ENCODE measurements around the gene VSTM2B.

The VSTM2B gene

GRCh38 chr19:29546583-29547190, 20.9 kb downstream of the VSTM2B start:
- no peak for TF ChIP-seq FOXP2 (optimal IDR thresholded peaks at IDR 0.05; ENCODE audit: borderline replicate concordance, extremely low read depth, extremely low read length, insufficient read depth)
- TF ChIP-seq POLR2AphosphoS5 (IDR thresholded peaks at IDR 0.05; ENCODE audit: low read depth, low read length) = no peak
- TF ChIP-seq REST (IDR thresholded peaks at IDR 0.05; ENCODE audit: insufficient read depth in 1 of 2, low read depth in 2 of 2, low read length in 2 of 2) = no peak
- no peak for TF ChIP-seq TAF1 (IDR thresholded peaks at IDR 0.05; ENCODE audit: borderline replicate concordance, insufficient read depth, low read length)
- TF ChIP-seq SIN3A (IDR thresholded peaks at IDR 0.05; ENCODE audit: borderline replicate concordance, insufficient read depth, low read length) = no peak

GRCh38 chr19:29547361-29547960, 21.7 kb downstream of the VSTM2B start:
- TF ChIP-seq FOXP2 (optimal IDR thresholded peaks at IDR 0.05; ENCODE audit: borderline replicate concordance, extremely low read depth, extremely low read length, insufficient read depth) = no peak

GRCh38 chr19:29547981-29548380, 22.2 kb downstream of the VSTM2B start:
- TF ChIP-seq POLR2AphosphoS5 (IDR thresholded peaks at IDR 0.05; ENCODE audit: low read depth, low read length) = no peak
- TF ChIP-seq SIN3A (IDR thresholded peaks at IDR 0.05; ENCODE audit: borderline replicate concordance, insufficient read depth, low read length) = no peak
- TF ChIP-seq FOXP2 (optimal IDR thresholded peaks at IDR 0.05; ENCODE audit: borderline replicate concordance, extremely low read depth, extremely low read length, insufficient read depth) = no peak
- TF ChIP-seq REST (IDR thresholded peaks at IDR 0.05; ENCODE audit: insufficient read depth in 1 of 2, low read depth in 2 of 2, low read length in 2 of 2) = no peak
- no peak for TF ChIP-seq TAF1 (IDR thresholded peaks at IDR 0.05; ENCODE audit: borderline replicate concordance, insufficient read depth, low read length)

GRCh38 chr19:29548483-29549085, 22.8 kb downstream of the VSTM2B start:
- TF ChIP-seq POLR2AphosphoS5 (IDR thresholded peaks at IDR 0.05; ENCODE audit: low read depth, low read length) = no peak
- TF ChIP-seq REST (IDR thresholded peaks at IDR 0.05; ENCODE audit: insufficient read depth in 1 of 2, low read depth in 2 of 2, low read length in 2 of 2) = no peak
- TF ChIP-seq SIN3A (IDR thresholded peaks at IDR 0.05; ENCODE audit: borderline replicate concordance, insufficient read depth, low read length) = no peak
- TF ChIP-seq FOXP2 (optimal IDR thresholded peaks at IDR 0.05; ENCODE audit: borderline replicate concordance, extremely low read depth, extremely low read length, insufficient read depth) = no peak
- no peak for TF ChIP-seq TAF1 (IDR thresholded peaks at IDR 0.05; ENCODE audit: borderline replicate concordance, insufficient read depth, low read length)

GRCh38 chr19:29549105-29550070, 23.6 kb downstream of the VSTM2B start:
- TF ChIP-seq SIN3A (IDR thresholded peaks at IDR 0.05; ENCODE audit: borderline replicate concordance, insufficient read depth, low read length) (no peak), FOXP2 (optimal IDR thresholded peaks at IDR 0.05; ENCODE audit: borderline replicate concordance, extremely low read depth, extremely low read length, insufficient read depth) (no peak), TAF1 (IDR thresholded peaks at IDR 0.05; ENCODE audit: borderline replicate concordance, insufficient read depth, low read length) (no peak), POLR2AphosphoS5 (IDR thresholded peaks at IDR 0.05; ENCODE audit: low read depth, low read length) (no peak), REST (IDR thresholded peaks at IDR 0.05; ENCODE audit: insufficient read depth in 1 of 2, low read depth in 2 of 2, low read length in 2 of 2) (no peak)
